Neutrophil (primary cell): Measurements from ENCODE around the gene POLN.

Source experiments
- H3K27ac ChIP-seq: fragments of 200-600 bp; sonication (generic); 2 replicates; pipeline ENCODE4 v1.5.1; 2016; ENCODE audit warnings: mild to moderate bottlenecking, moderate library complexity
- H3K27me3 ChIP-seq: fragments of 200-600 bp; sonication (generic); 2 replicates; pipeline ENCODE4 v1.6.0; 2016; ENCODE audit warnings: mild to moderate bottlenecking
- H3K36me3 ChIP-seq: fragments of 200-600 bp; sonication (generic); 2 replicates; pipeline ENCODE4 v1.5.1; 2017
- H3K4me1 ChIP-seq, 2 experiments: fragments of 200-600 bp in 1 of 2; sonication (generic) in 1 of 2; 1 replicate in 1 of 2; 2 replicates in 1 of 2; pipeline versions ENCODE4 v1.5.1 to v1.6.1; 2013 to 2016; ENCODE audit warnings: low read depth in 1 of 2, low read length in 1 of 2, mild to moderate bottlenecking in 1 of 2, moderate library complexity in 1 of 2; ENCODE audit not compliant: control insufficient read depth in 1 of 2, insufficient read depth in 1 of 2
- H3K4me3 ChIP-seq, 2 experiments: fragments of 200-600 bp in 1 of 2; sonication (generic) in 1 of 2; 1 replicate in 1 of 2; 2 replicates in 1 of 2; pipeline ENCODE4 v1.5.1; 2013 to 2016; ENCODE audit warnings: low read depth in 1 of 2, low read length in 1 of 2, mild to moderate bottlenecking in 1 of 2, moderate library complexity in 1 of 2
- H3K9me3 ChIP-seq: fragments of 200-600 bp; sonication (generic); 2 replicates; pipeline ENCODE4 v1.5.1; 2016
- CTCF ChIP-seq: fragments of 200-600 bp; sonication (generic); IDR thresholded peaks from 2 replicates; pipeline ENCODE4 v1.5.1; 2016; ENCODE audit warnings: antibody characterized with exemption

POLN gene

GRCh38 chr4:2046031-2046961 lies 195.6 kb downstream of the POLN start:
- no peak for TF ChIP-seq CTCF
- no peak overlapping the region for H3K4me3 ChIP-seq
- H3K27me3 ChIP-seq: peaks cover 100% of the 10 kb centered on the region
- H3K9me3 ChIP-seq: no peaks in the 10 kb centered on the region
- H3K36me3 ChIP-seq: no peaks in the 10 kb centered on the region
- peaks cover 7 to 11% of the 10 kb centered on the region in 2 experiments for H3K4me1 ChIP-seq
- no peak overlapping the region for H3K27ac ChIP-seq

GRCh38 chr4:2045518-2045951 lies 196.4 kb downstream of the POLN start:
- no peak overlapping the region for H3K4me3 ChIP-seq
- TF ChIP-seq CTCF: no peak
- H3K27ac ChIP-seq: no peak overlapping the region
- H3K27me3 ChIP-seq: peaks cover 100% of the 10 kb centered on the region
- H3K36me3 ChIP-seq: no peaks in the 10 kb centered on the region
- H3K9me3 ChIP-seq: no peaks in the 10 kb centered on the region
- peaks cover 10 to 19% of the 10 kb centered on the region in 2 experiments for H3K4me1 ChIP-seq

GRCh38 chr4:2044542-2045517 lies 197.1 kb downstream of the POLN start:
- no peaks in the 10 kb centered on the region for H3K9me3 ChIP-seq
- TF ChIP-seq CTCF: no peak
- no peak overlapping the region for H3K27ac ChIP-seq
- no peaks in the 10 kb centered on the region for H3K36me3 ChIP-seq
- peaks cover 100% of the 10 kb centered on the region for H3K27me3 ChIP-seq
- H3K4me1 ChIP-seq: peaks cover 10 to 21% of the 10 kb centered on the region in 2 experiments
- H3K4me3 ChIP-seq: no peak overlapping the region

- no peaks in the 10 kb centered on the region for H3K36me3 ChIP-seq
- peaks cover 10 to 21% of the 10 kb centered on the region in 2 experiments for H3K4me1 ChIP-seq
- no peak overlapping the region for H3K4me3 ChIP-seq
- H3K9me3 ChIP-seq: no peaks in the 10 kb centered on the region
- no peak overlapping the region for H3K27ac ChIP-seq
- TF ChIP-seq CTCF: no peak
- H3K27me3 ChIP-seq: peaks cover 100% of the 10 kb centered on the region
Observed at GRCh38 chr4:2044119-2044485, 197.8 kb downstream of the POLN start.

- no peaks in the 10 kb centered on the region for H3K9me3 ChIP-seq
- TF ChIP-seq CTCF: no peak
- H3K36me3 ChIP-seq: no peaks in the 10 kb centered on the region
- H3K27ac ChIP-seq: no peak overlapping the region
- peaks cover 10 to 21% of the 10 kb centered on the region in 2 experiments for H3K4me1 ChIP-seq
- H3K27me3 ChIP-seq: peaks cover 100% of the 10 kb centered on the region
- H3K4me3 ChIP-seq: no peak overlapping the region
Observed at GRCh38 chr4:2043396-2044118, 198.4 kb downstream of the POLN start.
